HepG2 (cell line): ENCODE results near the gene TUBB4B. TPM values are rescaled to one million over a fixed set of nuclear protein-coding genes. Genes with fewer than 3 reads are reported as not detected.

Source experiments
- EZH2 ChIP-seq: conservative IDR thresholded peaks from 2 replicates; pipeline ENCODE4 v1.6.1; 2012; ENCODE audit warnings: mild to moderate bottlenecking, low read depth, low read length, moderate library complexity
- KDM2A ChIP-seq: sonication (generic); formaldehyde crosslinking; IDR thresholded peaks from 2 replicates; pipeline ENCODE4 v1.4.0; 2020; ENCODE audit warnings: low read depth, missing genetic modification reagents, borderline replicate concordance
- MAZ ChIP-seq, 2 experiments: sonication (generic) in 1 of 2; formaldehyde crosslinking in 1 of 2; IDR thresholded peaks; 2 replicates each; pipeline versions ENCODE4 v1.5.0 to v1.6.1; 2012 to 2020; ENCODE audit warnings: low read depth in 2 of 2, mild to moderate bottlenecking in 2 of 2, borderline replicate concordance in 1 of 2, improper control_type of control experiment in 1 of 2, low read length in 1 of 2, missing genetic modification reagents in 1 of 2, moderate library complexity in 1 of 2
- MED8 ChIP-seq: sonication (generic); formaldehyde crosslinking; IDR thresholded peaks from 2 replicates; pipeline ENCODE4 v1.8.1; 2023; ENCODE audit warnings: mild to moderate bottlenecking, missing genetic modification reagents; ENCODE audit not compliant: insufficient replicate concordance
- POLR2AphosphoS5 ChIP-seq: IDR thresholded peaks from 2 replicates; pipeline ENCODE4 v1.6.1; 2012; ENCODE audit warnings: low read depth, low read length
- PRPF4 ChIP-seq: fragments of 200-400 bp; formaldehyde crosslinking; IDR thresholded peaks from 2 replicates; pipeline ENCODE4 v1.6.1; 2016; ENCODE audit warnings: low read length, low read depth; ENCODE audit not compliant: poor library complexity, severe bottlenecking
- TCF12 ChIP-seq, 2 experiments: fragments of 450-650 bp in 1 of 2; sonication (generic) in 1 of 2; formaldehyde crosslinking in 1 of 2; IDR thresholded peaks; 2 replicates each; pipeline versions ENCODE4 v1.6.1 to v1.8.0; 2017 to 2022; ENCODE audit warnings: antibody characterized with exemption in 1 of 2, mild to moderate bottlenecking in 1 of 2, missing genetic modification reagents in 1 of 2, moderate library complexity in 1 of 2
- ZBTB20 ChIP-seq: sonication (generic); formaldehyde crosslinking; IDR thresholded peaks from 2 replicates; pipeline ENCODE4 v1.8.1; 2023; ENCODE audit warnings: missing genetic modification reagents, low read depth, mild to moderate bottlenecking, borderline replicate concordance
- ZBTB4 ChIP-seq: sonication (generic); formaldehyde crosslinking; IDR thresholded peaks from 2 replicates; pipeline ENCODE4 v1.4.0; 2020; ENCODE audit warnings: missing genetic modification reagents, mild to moderate bottlenecking, borderline replicate concordance
- ZNF451 ChIP-seq: sonication (generic); formaldehyde crosslinking; IDR thresholded peaks from 2 replicates; pipeline ENCODE4 v1.5.0; 2020; ENCODE audit warnings: mild to moderate bottlenecking, missing genetic modification reagents
- ZNF543 ChIP-seq: sonication (generic); formaldehyde crosslinking; IDR thresholded peaks from 2 replicates; pipeline ENCODE4 v1.4.0; 2020; ENCODE audit warnings: mild to moderate bottlenecking, missing genetic modification reagents
- ZNF720 ChIP-seq: sonication (generic); formaldehyde crosslinking; IDR thresholded peaks from 2 replicates; pipeline ENCODE4 v1.4.0; 2020; ENCODE audit warnings: missing genetic modification reagents
- ZNF747 ChIP-seq: sonication (generic); formaldehyde crosslinking; IDR thresholded peaks from 2 replicates; pipeline ENCODE4 v1.8.1; 2023; ENCODE audit warnings: missing genetic modification reagents, mild to moderate bottlenecking, borderline replicate concordance
- ZNF883 ChIP-seq: sonication (generic); formaldehyde crosslinking; IDR thresholded peaks from 2 replicates; pipeline ENCODE4 v1.5.1; 2020; ENCODE audit warnings: mild to moderate bottlenecking, missing genetic modification reagents; ENCODE audit errors: not compliant biosample characterization
- polyA plus RNA-seq, 8 experiments: library from polyadenylated mRNA; depleted of rRNA in 3 of 8; stranded (reverse) in 7 of 8; unstranded in 1 of 8; fragments of >200 nt; fragmentation: Illumina TruSeq in 4 of 8; extraction: Trizol in 4 of 8; gene quantifications; 2 replicates each; pipeline versions ENCODE4 v1.2.1 to v1.2.3, GENCODE V29; 2011 to 2016; ENCODE audit warnings: low read depth in 4 of 8, missing spikeins in 1 of 8, mixed read lengths in 1 of 8; ENCODE audit not compliant: insufficient read depth in 1 of 8
- total RNA-seq, 5 experiments: library from RNA; depleted of rRNA; stranded (reverse); fragments of >200 nt; fragmentation: Illumina TruSeq; extraction: Trizol; gene quantifications; 2 replicates each; pipeline ENCODE4 v1.2.3, GENCODE V29; 2016; ENCODE audit warnings: low read depth in 1 of 5
- TF ChIP-seq, protein P1 (sequence below): sonication (generic); formaldehyde crosslinking; IDR thresholded peaks from 2 replicates; pipeline ENCODE4 v1.4.0; 2020; ENCODE audit warnings: low read depth, missing genetic modification reagents
- TF ChIP-seq, protein P2 (sequence below): sonication (generic); IDR thresholded peaks from 2 replicates; pipeline ENCODE4 v1.6.1; 2016; ENCODE audit warnings: low read depth, borderline replicate concordance
- TF ChIP-seq, protein P3 (sequence below): sonication (generic); formaldehyde crosslinking; IDR thresholded peaks from 2 replicates; pipeline ENCODE4 v1.4.0; 2020; ENCODE audit warnings: low read depth, mild to moderate bottlenecking, missing genetic modification reagents

The TUBB4B gene
- total and polyA plus RNA-seq, 2 of the 13 experiments (the other 11 are each of a cell fraction or from before 2014, with no cell fraction given): 182 to 412 TPM

DNA sequence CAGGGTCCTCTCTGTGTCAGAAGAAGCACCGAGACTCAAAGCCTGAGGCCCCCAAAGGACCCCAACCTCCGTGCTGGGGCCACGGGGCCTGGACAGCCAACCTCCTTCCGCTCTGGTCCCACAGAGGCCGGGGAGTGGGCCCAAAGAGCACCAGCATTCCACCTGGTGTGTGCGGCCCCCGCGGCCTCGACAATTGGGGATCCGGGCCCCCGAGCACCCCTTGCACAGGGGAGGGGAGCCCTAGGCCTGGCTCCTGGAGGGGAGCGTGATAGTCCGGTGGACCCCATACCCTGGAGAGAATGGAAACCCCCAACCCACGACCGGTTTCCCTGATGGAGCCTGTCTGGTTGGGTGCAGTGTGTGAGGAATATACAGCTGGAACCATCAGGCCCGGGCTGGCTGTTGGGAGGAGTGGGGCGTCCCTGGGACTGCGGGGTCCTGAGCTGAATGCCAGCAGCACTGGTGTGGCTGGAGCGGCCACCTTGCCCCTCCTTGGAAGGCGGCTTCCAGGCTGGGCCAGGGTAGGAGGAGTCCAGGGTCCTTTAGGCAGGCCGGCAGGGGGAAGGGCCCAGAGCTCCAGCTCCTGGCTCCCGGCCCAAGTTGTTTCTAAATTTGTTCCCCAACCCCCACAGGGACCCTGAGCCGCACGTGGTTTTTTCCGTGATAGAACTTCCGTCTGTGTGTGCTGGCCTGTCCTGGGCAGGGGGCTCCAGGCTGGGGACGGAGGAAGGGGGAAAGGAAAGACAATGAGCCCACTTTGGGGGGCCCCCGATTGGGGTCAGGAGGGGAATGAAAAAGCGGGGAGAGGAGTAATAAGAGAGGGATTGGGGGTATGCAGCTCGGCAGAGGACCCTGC lies 35.6 kb downstream of the TUBB4B start (continued):
- TF ChIP-seq, protein P1, sequence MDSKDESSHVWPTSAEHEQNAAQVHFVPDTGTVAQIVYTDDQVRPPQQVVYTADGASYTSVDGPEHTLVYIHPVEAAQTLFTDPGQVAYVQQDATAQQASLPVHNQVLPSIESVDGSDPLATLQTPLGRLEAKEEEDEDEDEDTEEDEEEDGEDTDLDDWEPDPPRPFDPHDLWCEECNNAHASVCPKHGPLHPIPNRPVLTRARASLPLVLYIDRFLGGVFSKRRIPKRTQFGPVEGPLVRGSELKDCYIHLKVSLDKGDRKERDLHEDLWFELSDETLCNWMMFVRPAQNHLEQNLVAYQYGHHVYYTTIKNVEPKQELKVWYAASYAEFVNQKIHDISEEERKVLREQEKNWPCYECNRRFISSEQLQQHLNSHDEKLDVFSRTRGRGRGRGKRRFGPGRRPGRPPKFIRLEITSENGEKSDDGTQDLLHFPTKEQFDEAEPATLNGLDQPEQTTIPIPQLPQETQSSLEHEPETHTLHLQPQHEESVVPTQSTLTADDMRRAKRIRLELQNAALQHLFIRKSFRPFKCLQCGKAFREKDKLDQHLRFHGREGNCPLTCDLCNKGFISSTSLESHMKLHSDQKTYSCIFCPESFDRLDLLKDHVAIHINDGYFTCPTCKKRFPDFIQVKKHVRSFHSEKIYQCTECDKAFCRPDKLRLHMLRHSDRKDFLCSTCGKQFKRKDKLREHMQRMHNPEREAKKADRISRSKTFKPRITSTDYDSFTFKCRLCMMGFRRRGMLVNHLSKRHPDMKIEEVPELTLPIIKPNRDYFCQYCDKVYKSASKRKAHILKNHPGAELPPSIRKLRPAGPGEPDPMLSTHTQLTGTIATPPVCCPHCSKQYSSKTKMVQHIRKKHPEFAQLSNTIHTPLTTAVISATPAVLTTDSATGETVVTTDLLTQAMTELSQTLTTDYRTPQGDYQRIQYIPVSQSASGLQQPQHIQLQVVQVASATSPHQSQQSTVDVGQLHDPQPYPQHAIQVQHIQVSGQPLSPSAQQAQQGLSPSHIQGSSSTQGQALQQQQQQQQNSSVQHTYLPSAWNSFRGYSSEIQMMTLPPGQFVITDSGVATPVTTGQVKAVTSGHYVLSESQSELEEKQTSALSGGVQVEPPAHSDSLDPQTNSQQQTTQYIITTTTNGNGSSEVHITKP (CRISPR knock-in tag): no peak
- TF ChIP-seq POLR2AphosphoS5 (no peak), ZNF883 (peak; percentile 74), MAZ (IDR thresholded peaks at IDR 0.05; ENCODE audit: borderline replicate concordance, low read depth, low read length) (no peak; the same call in 1 of the 2 replicates), MAZ (CRISPR knock-in tag; IDR thresholded peaks at IDR 0.05; ENCODE audit: low read depth) (0 out of 2 replicates have a peak, but pooled peaks have one; percentile 41), EZH2 (no peak), ZNF451 (CRISPR knock-in tag) (no peak), ZNF747 (peak; percentile 19; the same call in 1 of the 2 replicates), MED8 (CRISPR knock-in tag) (peak; percentile 70), ZBTB4 (CRISPR knock-in tag) (peak; percentile 61; the same call in 1 of the 2 replicates), ZNF543 (CRISPR knock-in tag) (peak; percentile 71; the same call in 1 of the 2 replicates), TCF12 (IDR thresholded peaks at IDR 0.05) (no peak), TCF12 (CRISPR knock-in tag; IDR thresholded peaks at IDR 0.05) (0 out of 2 replicates have a peak, but pooled peaks have one; percentile 36), PRPF4 (peak; percentile 52), KDM2A (CRISPR knock-in tag) (peak; percentile 60; the same call in 1 of the 2 replicates), ZNF720 (CRISPR knock-in tag) (0 out of 2 replicates have a peak, but pooled peaks have one; percentile 43), ZBTB20 (CRISPR knock-in tag) (peak; percentile 10; the same call in 1 of the 2 replicates)
- TF ChIP-seq, protein P2, sequence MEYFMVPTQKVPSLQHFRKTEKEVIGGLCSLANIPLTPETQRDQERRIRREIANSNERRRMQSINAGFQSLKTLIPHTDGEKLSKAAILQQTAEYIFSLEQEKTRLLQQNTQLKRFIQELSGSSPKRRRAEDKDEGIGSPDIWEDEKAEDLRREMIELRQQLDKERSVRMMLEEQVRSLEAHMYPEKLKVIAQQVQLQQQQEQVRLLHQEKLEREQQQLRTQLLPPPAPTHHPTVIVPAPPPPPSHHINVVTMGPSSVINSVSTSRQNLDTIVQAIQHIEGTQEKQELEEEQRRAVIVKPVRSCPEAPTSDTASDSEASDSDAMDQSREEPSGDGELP: no peak
- TF ChIP-seq, protein P3, sequence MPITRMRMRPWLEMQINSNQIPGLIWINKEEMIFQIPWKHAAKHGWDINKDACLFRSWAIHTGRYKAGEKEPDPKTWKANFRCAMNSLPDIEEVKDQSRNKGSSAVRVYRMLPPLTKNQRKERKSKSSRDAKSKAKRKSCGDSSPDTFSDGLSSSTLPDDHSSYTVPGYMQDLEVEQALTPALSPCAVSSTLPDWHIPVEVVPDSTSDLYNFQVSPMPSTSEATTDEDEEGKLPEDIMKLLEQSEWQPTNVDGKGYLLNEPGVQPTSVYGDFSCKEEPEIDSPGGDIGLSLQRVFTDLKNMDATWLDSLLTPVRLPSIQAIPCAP (CRISPR knock-in tag): 0 out of 2 replicates have a peak, but pooled peaks have one; percentile 47
